Stimulated activated CD4-positive, alpha-beta T cell treated with anti-CD3 and anti-CD28 coated beads, Interleukin-15, amount 100 ng/mL, for 1 hour (primary cell): ENCODE results near the gene ASB7.

Experiments
- DNase-seq, 2 donors: peaks; one replicate each; pipeline ENCODE4 v3.0.0-alpha.2; 2020; ENCODE audit warnings: low read depth in 1 of 2, low spot score in 1 of 2

ASB7 gene

DNA sequence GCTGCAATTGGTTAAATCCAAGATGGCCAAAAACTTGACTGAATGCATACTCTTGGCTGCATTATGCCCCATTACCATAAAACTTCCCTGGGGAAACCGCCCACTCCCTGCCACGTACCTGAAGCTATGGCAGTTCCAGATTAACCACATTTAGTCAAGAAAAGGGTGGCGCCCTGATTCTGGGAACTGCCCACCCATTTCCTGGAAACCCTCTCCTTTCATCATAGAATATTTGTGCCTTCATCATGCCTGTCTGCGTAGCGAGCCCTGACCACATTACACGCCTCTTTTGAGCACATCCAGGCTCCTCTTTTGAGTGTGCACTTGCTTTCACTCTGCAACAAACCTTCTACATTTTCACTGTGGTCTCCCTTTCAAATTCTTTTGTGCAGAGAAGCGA is 5.6 kb upstream of the ASB7 start:
- peak; percentile 81 to 91 for DNase-seq

- DNase-seq: no peak
Observed at GRCh38 chr15:100597862-100598261, 4.5 kb upstream of the ASB7 start.

DNA sequence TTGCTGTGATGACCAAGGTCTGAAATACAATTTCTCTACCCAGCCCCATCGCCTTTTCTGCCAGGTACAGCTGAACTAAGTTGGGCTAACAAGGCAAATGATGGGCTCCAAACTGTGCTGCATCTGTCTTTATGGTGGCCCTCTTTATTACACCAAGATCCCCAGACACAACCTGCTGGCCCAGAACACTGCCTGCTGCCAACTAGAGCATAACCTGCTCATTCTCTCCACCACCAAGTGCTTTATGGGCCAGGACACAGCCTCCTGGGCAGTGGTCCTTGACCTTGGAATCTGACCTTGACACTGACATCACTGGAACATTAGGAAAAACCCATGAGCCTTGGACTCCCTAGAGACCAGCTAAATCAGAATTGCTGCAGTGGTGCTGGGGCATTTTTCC is 3.7 kb upstream of the ASB7 start:
- no peak for DNase-seq

GRCh38 chr15:100601163-100601562 is 1.2 kb upstream of the ASB7 start:
- peak in 1 of 2 donors; percentile 13 for DNase-seq

- no peak for DNase-seq
Observed at GRCh38 chr15:100601617-100602063, 749 bp upstream of the ASB7 start.

GRCh38 chr15:100602823-100603393 is 519 bp downstream of the ASB7 start:
- no peak for DNase-seq

DNA sequence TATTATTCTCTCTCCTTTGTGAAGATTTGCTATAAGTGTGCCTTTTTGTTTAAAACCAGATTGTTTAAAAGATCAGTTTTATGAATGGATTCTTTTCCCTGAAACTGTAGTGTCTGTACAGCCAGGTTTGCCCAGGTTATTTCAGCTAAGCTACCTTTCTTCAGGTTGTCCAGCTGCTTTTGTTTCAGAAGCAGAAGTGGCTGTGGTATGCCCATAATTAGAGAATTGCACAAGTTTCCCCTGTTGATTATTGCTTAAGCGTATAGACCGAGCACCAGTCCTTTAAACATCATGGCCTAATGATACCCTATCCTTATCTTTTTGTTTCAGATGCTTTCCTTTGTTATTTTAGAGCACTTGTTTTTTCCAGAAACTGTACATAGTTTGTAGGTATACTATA is 10.2 kb downstream of the ASB7 start:
- no peak for DNase-seq

DNA sequence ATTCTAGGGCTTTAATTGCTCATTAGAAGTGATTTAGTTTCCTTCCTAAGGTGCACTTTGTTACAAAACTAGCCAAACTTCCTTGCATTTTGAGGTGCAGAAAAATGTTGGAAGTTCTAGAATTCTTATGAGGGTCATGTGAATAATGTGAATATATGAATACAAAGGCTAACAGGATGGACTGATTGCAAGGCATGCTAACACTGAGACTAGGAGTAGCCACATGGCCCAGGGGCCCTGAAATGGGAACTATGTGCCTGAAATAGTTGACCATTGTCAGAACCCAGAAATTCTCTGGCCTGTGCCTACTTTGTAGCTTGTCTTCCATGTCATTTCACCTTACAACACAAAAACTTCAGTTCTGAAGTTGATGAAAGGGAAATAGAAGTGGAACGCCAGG is 10.8 kb downstream of the ASB7 start:
- DNase-seq: no peak

DNA sequence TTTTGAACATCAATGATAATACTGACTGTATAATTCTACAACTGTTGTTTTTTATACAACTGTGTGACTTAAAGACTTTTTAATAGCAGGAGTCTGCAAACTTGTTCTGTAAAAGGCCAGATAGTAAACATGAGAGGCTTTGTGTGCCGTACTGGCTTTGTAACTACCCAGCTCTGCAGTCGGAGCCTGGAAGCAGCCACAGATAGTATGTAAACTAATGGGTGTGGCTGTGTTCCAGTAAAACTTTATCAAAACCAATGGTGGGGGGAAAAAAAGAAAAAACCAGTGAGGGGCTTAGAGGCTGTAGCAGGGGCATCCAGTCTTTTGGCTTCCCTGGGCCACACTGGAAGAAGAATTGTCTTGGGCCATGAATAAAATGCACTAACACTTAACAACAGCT is 11.9 kb downstream of the ASB7 start:
- no peak for DNase-seq

GRCh38 chr15:100614918-100615317 is 12.5 kb downstream of the ASB7 start:
- no peak for DNase-seq

- no peak for DNase-seq
Observed at GRCh38 chr15:100615801-100616200, 13.4 kb downstream of the ASB7 start.

DNA sequence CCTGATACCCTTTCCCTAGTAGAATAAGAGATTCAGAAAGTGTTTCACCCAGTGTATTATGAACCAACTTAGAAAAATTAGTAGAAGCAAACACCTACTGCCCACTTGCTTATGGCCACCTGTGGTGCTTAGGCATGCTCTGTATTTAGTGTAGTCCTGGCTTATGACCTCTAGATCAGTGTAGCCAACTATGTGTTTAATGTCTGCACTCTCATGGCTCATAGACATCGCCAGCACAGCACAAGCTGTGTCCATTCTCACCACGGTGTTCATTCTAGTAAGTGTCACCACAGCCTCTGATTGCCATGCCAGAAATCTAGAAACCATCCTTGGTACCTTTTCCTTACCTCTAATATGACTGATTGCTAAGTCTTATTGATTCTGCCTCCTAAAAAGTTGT is 14.3 kb downstream of the ASB7 start:
- no peak for DNase-seq

DNA sequence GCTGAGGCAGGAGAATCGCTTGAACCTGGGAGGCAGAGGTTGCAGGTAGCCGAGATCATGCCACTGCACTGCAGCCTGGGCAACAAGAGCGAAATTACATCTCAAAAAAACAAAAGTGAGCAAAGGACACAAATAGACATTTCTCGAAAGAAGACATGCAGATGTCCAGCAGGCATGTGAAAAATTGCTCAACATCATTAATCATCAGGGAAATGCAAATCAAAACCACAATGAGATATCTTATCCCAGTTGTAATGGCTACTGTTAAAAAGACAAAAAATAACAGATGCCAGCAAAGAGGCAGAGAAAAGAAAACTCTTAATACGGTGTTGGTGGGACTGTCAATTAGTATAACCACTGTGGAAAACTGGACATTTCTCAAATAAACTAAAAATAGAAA is 20.9 kb downstream of the ASB7 start:
- no peak for DNase-seq

GRCh38 chr15:100627789-100628395 is 25.5 kb downstream of the ASB7 start:
- peak; percentile 18 to 31 for DNase-seq

- no peak for DNase-seq
Observed at GRCh38 chr15:100628746-100629145, 26.4 kb downstream of the ASB7 start.

- DNase-seq: no peak
Observed at GRCh38 chr15:100631831-100632230, 29.4 kb downstream of the ASB7 start.

- DNase-seq: no peak
Observed at GRCh38 chr15:100633763-100634075, 31.3 kb downstream of the ASB7 start.

- no peak for DNase-seq
Observed at GRCh38 chr15:100635406-100636071, 33.1 kb downstream of the ASB7 start.

- DNase-seq: no peak
Observed at GRCh38 chr15:100638177-100638730, 35.9 kb downstream of the ASB7 start.

GRCh38 chr15:100642213-100642949 is 40.0 kb downstream of the ASB7 start:
- DNase-seq: no peak

GRCh38 chr15:100642950-100643338 is 40.6 kb downstream of the ASB7 start:
- DNase-seq: no peak

DNA sequence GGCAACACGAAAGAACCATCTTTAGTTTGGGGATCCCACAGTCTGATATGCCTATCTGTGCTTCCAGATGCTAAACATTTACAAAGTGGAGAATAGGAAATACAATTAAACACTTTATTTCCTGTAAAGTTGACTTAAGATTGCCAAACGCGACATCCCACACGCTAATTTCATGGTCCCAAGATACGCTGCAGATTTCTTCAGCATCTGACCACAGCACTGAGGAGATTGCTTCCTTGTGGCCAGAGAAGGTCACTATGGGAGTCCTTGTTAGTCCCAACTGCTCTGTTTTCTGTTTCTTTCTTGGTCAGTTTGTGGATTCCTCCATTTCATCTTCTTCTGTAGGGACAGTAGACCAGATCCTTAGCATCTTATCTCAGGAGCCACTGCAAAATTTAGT is 43.3 kb downstream of the ASB7 start:
- no peak for DNase-seq
